Uterus (tissue), 4 donors: ENCODE data around the gene MRPL18. TPM values are rescaled to one million over a fixed set of nuclear protein-coding genes. Genes with fewer than 3 reads are reported as not detected.

ENCODE experiments used
- DNase-seq, 2 donors: peaks; one replicate each; pipeline ENCODE4 v3.0.0-alpha.2; 2019 to 2020
- H3K27ac ChIP-seq, 2 donors: fragments of 200-600 bp; sonication (generic); 1 replicate in 1 of 2; 2 replicates in 1 of 2; pipeline ENCODE4 v1.5.1; 2016 to 2018
- H3K27me3 ChIP-seq, 2 donors: fragments of 200-600 bp; sonication (generic); one replicate each; pipeline ENCODE4 v1.5.1; 2018 to 2019; ENCODE audit warnings: control low read depth in 1 of 2
- H3K36me3 ChIP-seq, 2 donors: fragments of 200-600 bp; sonication (generic); one replicate each; pipeline ENCODE4 v1.5.1; 2019; ENCODE audit warnings: control low read depth in 1 of 2
- H3K4me1 ChIP-seq, 2 donors: fragments of 200-600 bp; sonication (generic); one replicate each; pipeline ENCODE4 v1.5.1; 2018 to 2019; ENCODE audit warnings: control low read depth in 1 of 2
- H3K4me3 ChIP-seq, 2 donors: fragments of 200-600 bp; sonication (generic); 1 replicate in 1 of 2; 2 replicates in 1 of 2; pipeline ENCODE4 v1.5.1; 2018 to 2019; ENCODE audit warnings: mild to moderate bottlenecking in 1 of 2
- H3K9me3 ChIP-seq, 2 donors: fragments of 200-600 bp; sonication (generic); one replicate each; pipeline ENCODE4 v1.5.1; 2019; ENCODE audit warnings: control low read depth in 1 of 2
- CTCF ChIP-seq, 4 experiments: fragments of 200-600 bp in 2 of 4; fragments of 450-650 bp in 2 of 4; sonication (generic) in 2 of 4; IDR thresholded peaks; one replicate each; pipeline ENCODE4 v1.5.1; 2016 to 2019; ENCODE audit warnings: antibody characterized with exemption in 4 of 4, mild to moderate bottlenecking in 2 of 4, moderate library complexity in 1 of 4
- POLR2A ChIP-seq, 2 donors: fragments of 450-650 bp; IDR thresholded peaks; one replicate each; pipeline ENCODE4 v1.6.1; 2016; ENCODE audit warnings: antibody characterized with exemption in 2 of 2, mild to moderate bottlenecking in 1 of 2, moderate library complexity in 1 of 2
- intact Hi-C: fragments of 100-400 bp; cut with DNase I; formaldehyde crosslinking; loops from one replicate; pipeline ENCODE4 v1.15.1; 2023; ENCODE audit warnings: low total_unique reads
- total RNA-seq, 4 donors: library from RNA; depleted of rRNA in 3 of 4; stranded (reverse); fragments of >200 nt in 3 of 4; gene quantifications; one replicate each; pipeline versions ENCODE4 v1.1.0 to v1.2.4, GENCODE V29; 2014 to 2023
- donor health status: DM: yes; HTN: yes; CAD: no.

Gene MRPL18
- total RNA-seq, 4 donors from 2014 or later: 23.5 to 66.0 (median 46.8) TPM

GRCh38 chr6:159751448-159751847, 38.8 kb upstream of the MRPL18 start:
- no peaks in the 10 kb centered on the region for H3K27me3 ChIP-seq
- DNase-seq: no peak
- no peak overlapping the region for H3K4me3 ChIP-seq
- H3K4me1 ChIP-seq: no peaks in the 10 kb centered on the region
- intact Hi-C loops: no loop called here
- TF ChIP-seq POLR2A (IDR thresholded peaks at IDR 0.05) (no peak), CTCF (IDR thresholded peaks at IDR 0.05) (no peak)
- H3K9me3 ChIP-seq: no peaks in the 10 kb centered on the region
- H3K36me3 ChIP-seq: no peaks in the 10 kb centered on the region
- no peak overlapping the region for H3K27ac ChIP-seq

- intact Hi-C loops: no loop called here
- no peaks in the 10 kb centered on the region for H3K36me3 ChIP-seq
Observed at GRCh38 chr6:159753081-159753872, 37.0 kb upstream of the MRPL18 start.

GRCh38 chr6:159754401-159754800, 35.9 kb upstream of the MRPL18 start:
- TF ChIP-seq POLR2A (IDR thresholded peaks at IDR 0.05) (no peak), CTCF (IDR thresholded peaks at IDR 0.05) (no peak)

More at GRCh38 chr6:159753081-159753872, 37.0 kb upstream of the MRPL18 start:
- H3K27me3 ChIP-seq: no peaks in the 10 kb centered on the region
- no peak overlapping the region for H3K4me3 ChIP-seq
- no peak for DNase-seq
- H3K9me3 ChIP-seq: no peaks in the 10 kb centered on the region
- H3K4me1 ChIP-seq: no peaks in the 10 kb centered on the region
- H3K27ac ChIP-seq: no peak overlapping the region
- no peak for TF ChIP-seq POLR2A (IDR thresholded peaks at IDR 0.05)
- TF ChIP-seq CTCF (IDR thresholded peaks at IDR 0.05): no peak

GRCh38 chr6:159754959-159755914, 35.0 kb upstream of the MRPL18 start:
- no peak for DNase-seq
- Histone ChIP-seq H3K36me3 (no peaks in the 10 kb centered on the region), H3K27me3 (no peaks in the 10 kb centered on the region), H3K27ac (no peak overlapping the region), H3K4me1 (no peaks in the 10 kb centered on the region), H3K9me3 (no peaks in the 10 kb centered on the region), H3K4me3 (no peak overlapping the region)
- intact Hi-C loops: no loop called here
- TF ChIP-seq POLR2A (IDR thresholded peaks at IDR 0.05) (no peak), CTCF (IDR thresholded peaks at IDR 0.05) (no peak)

More at GRCh38 chr6:159754401-159754800, 35.9 kb upstream of the MRPL18 start:
- no peak overlapping the region for H3K4me3 ChIP-seq
- no peaks in the 10 kb centered on the region for H3K27me3 ChIP-seq
- H3K27ac ChIP-seq: no peak overlapping the region
- H3K4me1 ChIP-seq: no peaks in the 10 kb centered on the region
- intact Hi-C loops: no loop called here
- no peak for DNase-seq
- no peaks in the 10 kb centered on the region for H3K9me3 ChIP-seq
- no peaks in the 10 kb centered on the region for H3K36me3 ChIP-seq

GRCh38 chr6:159756508-159756907, 33.8 kb upstream of the MRPL18 start:
- Histone ChIP-seq H3K4me1 (no peaks in the 10 kb centered on the region), H3K27me3 (no peaks in the 10 kb centered on the region), H3K4me3 (no peak overlapping the region), H3K9me3 (no peaks in the 10 kb centered on the region), H3K27ac (no peak overlapping the region), H3K36me3 (no peaks in the 10 kb centered on the region)
- TF ChIP-seq POLR2A (IDR thresholded peaks at IDR 0.05) (no peak), CTCF (IDR thresholded peaks at IDR 0.05) (no peak)
- no peak for DNase-seq
- intact Hi-C loops: no loop called here
